Measurements from ENCODE around the gene TRIM26.

- TF ChIP-seq CTCF (IDR thresholded peaks at IDR 0.05) (no peak), POLR2A (IDR thresholded peaks at IDR 0.05) (no peak), POLR2AphosphoS5 (IDR thresholded peaks at IDR 0.05) (no peak)
These were observed 28.7 kb downstream of the TRIM26 start for GRCh38 chr6:30184417-30185031.
